HL-60 (cell line): ENCODE data around the gene DNAJC24.

Experiments used
- GABPA ChIP-seq: IDR thresholded peaks from 2 replicates; pipeline ENCODE4 v1.6.1; 2012; ENCODE audit warnings: low read depth
- TF ChIP-seq, protein P1 (sequence below): IDR thresholded peaks from one replicate; pipeline ENCODE4 v1.5.1; 2011; ENCODE audit warnings: low read length, control low read depth, inconsistent platforms; ENCODE audit not compliant: insufficient read depth

DNA sequence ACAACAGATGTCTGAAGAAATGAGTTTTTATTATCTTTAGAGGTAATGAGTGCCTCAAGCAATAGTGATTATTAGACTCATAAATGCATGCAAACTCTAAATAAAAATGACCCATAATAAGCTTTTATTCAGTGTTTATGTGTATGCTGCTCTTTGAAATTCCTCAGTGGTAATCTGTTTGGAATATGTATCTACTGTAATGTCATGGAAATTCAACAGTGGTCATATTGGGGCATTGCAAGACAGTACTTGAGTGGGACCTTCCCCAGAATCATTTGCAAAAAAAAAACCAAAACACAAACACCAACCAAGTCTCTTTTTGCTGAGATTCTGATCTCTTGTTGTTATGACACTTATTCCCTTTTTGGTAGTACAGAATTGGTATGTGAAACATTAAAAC, 35.0 kb downstream of the DNAJC24 start:
- TF ChIP-seq, protein P1, sequence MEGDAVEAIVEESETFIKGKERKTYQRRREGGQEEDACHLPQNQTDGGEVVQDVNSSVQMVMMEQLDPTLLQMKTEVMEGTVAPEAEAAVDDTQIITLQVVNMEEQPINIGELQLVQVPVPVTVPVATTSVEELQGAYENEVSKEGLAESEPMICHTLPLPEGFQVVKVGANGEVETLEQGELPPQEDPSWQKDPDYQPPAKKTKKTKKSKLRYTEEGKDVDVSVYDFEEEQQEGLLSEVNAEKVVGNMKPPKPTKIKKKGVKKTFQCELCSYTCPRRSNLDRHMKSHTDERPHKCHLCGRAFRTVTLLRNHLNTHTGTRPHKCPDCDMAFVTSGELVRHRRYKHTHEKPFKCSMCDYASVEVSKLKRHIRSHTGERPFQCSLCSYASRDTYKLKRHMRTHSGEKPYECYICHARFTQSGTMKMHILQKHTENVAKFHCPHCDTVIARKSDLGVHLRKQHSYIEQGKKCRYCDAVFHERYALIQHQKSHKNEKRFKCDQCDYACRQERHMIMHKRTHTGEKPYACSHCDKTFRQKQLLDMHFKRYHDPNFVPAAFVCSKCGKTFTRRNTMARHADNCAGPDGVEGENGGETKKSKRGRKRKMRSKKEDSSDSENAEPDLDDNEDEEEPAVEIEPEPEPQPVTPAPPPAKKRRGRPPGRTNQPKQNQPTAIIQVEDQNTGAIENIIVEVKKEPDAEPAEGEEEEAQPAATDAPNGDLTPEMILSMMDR, result no peak
- no peak for TF ChIP-seq GABPA
